Stimulated activated effector memory CD8-positive, alpha-beta T cell treated with anti-CD3 and anti-CD28 coated beads, Interleukin-12 subunit alpha, Interleukin-12 subunit beta, amount 100 ng/mL, for 72 hours (primary cell): ENCODE measurements around the gene USP47.
A peak's percentile ranks its signal among the peaks of the same experiment; 100 is the strongest.

Source experiments
- ATAC-seq: fragments of 150-1000 bp; cut with Tn5 transposase; 2 replicates; pipeline ENCODE4 v1.10.0; 2021
- DNase-seq, 2 donors: peaks; one replicate each; pipeline ENCODE4 v3.0.0; 2021 to 2022; ENCODE audit warnings: low spot score in 2 of 2
- H3K27ac Mint-ChIP-seq: one replicate; pipeline ENCODE4 v1.8.0; 2022; ENCODE audit warnings: mild to moderate bottlenecking, mixed read lengths
- H3K36me3 Mint-ChIP-seq: one replicate; pipeline ENCODE4 v1.8.0; 2022; ENCODE audit warnings: mild to moderate bottlenecking, mixed read lengths
- H3K4me1 Mint-ChIP-seq: one replicate; pipeline ENCODE4 v1.8.0; 2022; ENCODE audit warnings: mixed read lengths
- H3K4me3 Mint-ChIP-seq: one replicate; pipeline ENCODE4 v1.8.0; 2022; ENCODE audit warnings: mild to moderate bottlenecking, mixed read lengths
- H3K9me3 Mint-ChIP-seq: one replicate; pipeline ENCODE4 v1.8.0; 2022; ENCODE audit warnings: mixed read lengths

USP47 gene

GRCh38 chr11:11992257-11993212 is 150.8 kb downstream of the USP47 start:
- no peak for ATAC-seq
- H3K27ac Mint-ChIP-seq = no peak overlapping the region
- H3K36me3 Mint-ChIP-seq = no peaks in the 10 kb centered on the region
- H3K4me1 Mint-ChIP-seq = peaks cover 20% of the 10 kb centered on the region
- DNase-seq = no peak
- no peak overlapping the region for H3K4me3 Mint-ChIP-seq
- H3K9me3 Mint-ChIP-seq = no peaks in the 10 kb centered on the region

GRCh38 chr11:11993839-11994238 is 152.1 kb downstream of the USP47 start:
- Mint-ChIP-seq H3K27ac (peak overlapping the region; percentile 23), H3K4me3 (no peak overlapping the region), H3K9me3 (no peaks in the 10 kb centered on the region), H3K36me3 (no peaks in the 10 kb centered on the region), H3K4me1 (peaks cover 16% of the 10 kb centered on the region)
- no peak for ATAC-seq
- no peak for DNase-seq

GRCh38 chr11:11995601-11996000 is 153.8 kb downstream of the USP47 start:
- H3K27ac Mint-ChIP-seq = peak overlapping the region; percentile 30
- no peak overlapping the region for H3K4me3 Mint-ChIP-seq
- peaks cover 20% of the 10 kb centered on the region for H3K4me1 Mint-ChIP-seq
- no peaks in the 10 kb centered on the region for H3K36me3 Mint-ChIP-seq
- H3K9me3 Mint-ChIP-seq = no peaks in the 10 kb centered on the region
- ATAC-seq (peak; percentile 74), DNase-seq (no peak)

- Mint-ChIP-seq H3K36me3 (no peaks in the 10 kb centered on the region), H3K4me3 (no peak overlapping the region), H3K27ac (no peak overlapping the region), H3K4me1 (peaks cover 20% of the 10 kb centered on the region), H3K9me3 (no peaks in the 10 kb centered on the region)
- DNase-seq (no peak), ATAC-seq (no peak)
Measured at GRCh38 chr11:11996321-11997048, 154.7 kb downstream of the USP47 start.

GRCh38 chr11:11997049-11997322 is 155.2 kb downstream of the USP47 start:
- DNase-seq (no peak), ATAC-seq (no peak)
- Mint-ChIP-seq H3K9me3 (no peaks in the 10 kb centered on the region), H3K36me3 (no peaks in the 10 kb centered on the region), H3K4me1 (peaks cover 20% of the 10 kb centered on the region), H3K4me3 (no peak overlapping the region), H3K27ac (no peak overlapping the region)

- no peaks in the 10 kb centered on the region for H3K36me3 Mint-ChIP-seq
- H3K4me3 Mint-ChIP-seq = peak overlapping the region; percentile 25
- DNase-seq (no peak), ATAC-seq (peak; percentile 69)
- H3K4me1 Mint-ChIP-seq = peaks cover 20% of the 10 kb centered on the region
- H3K27ac Mint-ChIP-seq = no peak overlapping the region
- H3K9me3 Mint-ChIP-seq = no peaks in the 10 kb centered on the region
Measured at GRCh38 chr11:11998091-11998781, 156.5 kb downstream of the USP47 start.

- Mint-ChIP-seq H3K9me3 (no peaks in the 10 kb centered on the region), H3K36me3 (no peaks in the 10 kb centered on the region), H3K4me3 (no peak overlapping the region), H3K27ac (no peak overlapping the region), H3K4me1 (peaks cover 20% of the 10 kb centered on the region)
- no peak for DNase-seq
- no peak for ATAC-seq
Measured at GRCh38 chr11:12001186-12001585, 159.4 kb downstream of the USP47 start.

- H3K27ac Mint-ChIP-seq = no peak overlapping the region
- peaks cover 9% of the 10 kb centered on the region for H3K4me1 Mint-ChIP-seq
- H3K9me3 Mint-ChIP-seq = no peaks in the 10 kb centered on the region
- no peak overlapping the region for H3K4me3 Mint-ChIP-seq
- no peak for ATAC-seq
- no peak for DNase-seq
- H3K36me3 Mint-ChIP-seq = no peaks in the 10 kb centered on the region
Measured at GRCh38 chr11:12003336-12003735, 161.6 kb downstream of the USP47 start.

- no peak overlapping the region for H3K27ac Mint-ChIP-seq
- peaks cover 4% of the 10 kb centered on the region for H3K4me1 Mint-ChIP-seq
- H3K9me3 Mint-ChIP-seq = no peaks in the 10 kb centered on the region
- ATAC-seq (no peak), DNase-seq (no peak)
- no peak overlapping the region for H3K4me3 Mint-ChIP-seq
- no peaks in the 10 kb centered on the region for H3K36me3 Mint-ChIP-seq
Measured at GRCh38 chr11:12003815-12004214, 162.0 kb downstream of the USP47 start.

- Mint-ChIP-seq H3K4me3 (no peak overlapping the region), H3K36me3 (no peaks in the 10 kb centered on the region), H3K4me1 (peaks cover 5% of the 10 kb centered on the region), H3K9me3 (no peaks in the 10 kb centered on the region), H3K27ac (no peak overlapping the region)
- DNase-seq (no peak), ATAC-seq (no peak)
Measured at GRCh38 chr11:12005061-12005460, 163.3 kb downstream of the USP47 start.

GRCh38 chr11:12005476-12005875 is 163.7 kb downstream of the USP47 start:
- Mint-ChIP-seq H3K36me3 (no peaks in the 10 kb centered on the region), H3K9me3 (no peaks in the 10 kb centered on the region), H3K4me3 (no peak overlapping the region), H3K4me1 (peaks cover 5% of the 10 kb centered on the region), H3K27ac (no peak overlapping the region)
- ATAC-seq (no peak), DNase-seq (no peak)

GRCh38 chr11:12006552-12007229 is 164.9 kb downstream of the USP47 start:
- Mint-ChIP-seq H3K36me3 (no peaks in the 10 kb centered on the region), H3K27ac (no peak overlapping the region), H3K4me3 (no peak overlapping the region), H3K4me1 (peaks cover 5% of the 10 kb centered on the region), H3K9me3 (no peaks in the 10 kb centered on the region)
- DNase-seq = no peak
- ATAC-seq = no peak

GRCh38 chr11:12007230-12007593 is 165.4 kb downstream of the USP47 start:
- DNase-seq = no peak
- H3K36me3 Mint-ChIP-seq = no peaks in the 10 kb centered on the region
- no peaks in the 10 kb centered on the region for H3K9me3 Mint-ChIP-seq
- no peak for ATAC-seq
- H3K4me1 Mint-ChIP-seq = peaks cover 5% of the 10 kb centered on the region
- H3K4me3 Mint-ChIP-seq = peak overlapping the region; percentile 67
- no peak overlapping the region for H3K27ac Mint-ChIP-seq

GRCh38 chr11:12007769-12008737 is 166.3 kb downstream of the USP47 start, which contains the start of gene DKK3:
DKK3 (minus strand) TSS chr11:12008626; CDS start chr11:12008582, 44 bp downstream.
- DNase-seq (no peak), ATAC-seq (peak; percentile 56)
- H3K9me3 Mint-ChIP-seq = no peaks in the 10 kb centered on the region
- peak within 1 kb of the TSS; percentile 67 for H3K4me3 Mint-ChIP-seq
- no peaks in the 10 kb centered on the region for H3K36me3 Mint-ChIP-seq
- peaks cover 5% of the 10 kb centered on the region for H3K4me1 Mint-ChIP-seq
- no peak within 1 kb of the TSS for H3K27ac Mint-ChIP-seq
